ENCODE measurements around the gene LRP1.

Gene LRP1

GRCh38 chr12:57099047-57099714 lies 29.1 kb upstream of the LRP1 start:
- Mint-ChIP-seq H3K4me1 (ENCODE audit: low read depth in 2 of 2) (peaks cover 4 to 10% of the 10 kb centered on the region in 2 donors), H3K4me3 (no peak overlapping the region), H3K27me3 (no peaks in the 10 kb centered on the region), H3K27ac (peak overlapping the region; percentile 81 to 82), H3K9me3 (no peaks in the 10 kb centered on the region), H3K36me3 (ENCODE audit: insufficient read depth) (peaks cover 72% of the 10 kb centered on the region)
- DNase-seq (no peak), ATAC-seq (replicated peaks) (no peak)

- Mint-ChIP-seq H3K27ac (peak overlapping the region; percentile 81 to 83), H3K36me3 (ENCODE audit: insufficient read depth) (peaks cover 77% of the 10 kb centered on the region), H3K4me3 (no peak overlapping the region), H3K27me3 (no peaks in the 10 kb centered on the region), H3K9me3 (no peaks in the 10 kb centered on the region), H3K4me1 (ENCODE audit: low read depth in 2 of 2) (peaks cover 4 to 13% of the 10 kb centered on the region in 2 donors)
- ATAC-seq (replicated peaks) (no peak), DNase-seq (no peak)
These were observed 28.5 kb upstream of the LRP1 start for GRCh38 chr12:57099766-57100165.

- no peaks in the 10 kb centered on the region for H3K9me3 Mint-ChIP-seq
- DNase-seq (no peak), ATAC-seq (replicated peaks) (peak; percentile 78)
- peak overlapping the region in 1 of 2 donors; percentile 36 for H3K4me3 Mint-ChIP-seq
- H3K27ac Mint-ChIP-seq = peak overlapping the region; percentile 54 to 57
- H3K36me3 Mint-ChIP-seq (ENCODE audit: insufficient read depth) = peaks cover 77% of the 10 kb centered on the region
- no peaks in the 10 kb centered on the region for H3K27me3 Mint-ChIP-seq
- H3K4me1 Mint-ChIP-seq (ENCODE audit: low read depth in 2 of 2) = peaks cover 12 to 19% of the 10 kb centered on the region in 2 donors
These were observed 26.2 kb upstream of the LRP1 start for GRCh38 chr12:57101892-57102695.

- Mint-ChIP-seq H3K27ac (no peak overlapping the region), H3K4me1 (ENCODE audit: low read depth in 2 of 2) (peaks cover 26 to 29% of the 10 kb centered on the region in 2 donors), H3K36me3 (ENCODE audit: insufficient read depth) (peaks cover 71% of the 10 kb centered on the region), H3K27me3 (no peaks in the 10 kb centered on the region), H3K9me3 (no peaks in the 10 kb centered on the region), H3K4me3 (no peak overlapping the region)
- DNase-seq (no peak), ATAC-seq (replicated peaks) (no peak)
These were observed 24.4 kb upstream of the LRP1 start for GRCh38 chr12:57103856-57104255.

GRCh38 chr12:57104292-57104910 lies 23.9 kb upstream of the LRP1 start:
- Mint-ChIP-seq H3K36me3 (ENCODE audit: insufficient read depth) (peaks cover 65% of the 10 kb centered on the region), H3K9me3 (no peaks in the 10 kb centered on the region), H3K27ac (no peak overlapping the region), H3K27me3 (no peaks in the 10 kb centered on the region), H3K4me1 (ENCODE audit: low read depth in 2 of 2) (peaks cover 27 to 31% of the 10 kb centered on the region in 2 donors), H3K4me3 (no peak overlapping the region)
- DNase-seq (no peak), ATAC-seq (replicated peaks) (no peak)

GRCh38 chr12:57105011-57105753 lies 23.1 kb upstream of the LRP1 start:
- no peak for DNase-seq
- Mint-ChIP-seq H3K9me3 (no peaks in the 10 kb centered on the region), H3K4me3 (no peak overlapping the region), H3K4me1 (ENCODE audit: low read depth in 2 of 2) (peaks cover 33 to 39% of the 10 kb centered on the region in 2 donors), H3K27me3 (no peaks in the 10 kb centered on the region), H3K36me3 (ENCODE audit: insufficient read depth) (peaks cover 60% of the 10 kb centered on the region), H3K27ac (peak overlapping the region in 1 of 2 donors; percentile 87)
- ATAC-seq (replicated peaks) = no peak

GRCh38 chr12:57106021-57106708 lies 22.1 kb upstream of the LRP1 start:
- ATAC-seq (replicated peaks) (no peak), DNase-seq (no peak)
- Mint-ChIP-seq H3K27ac (peak overlapping the region in 1 of 2 donors; percentile 87), H3K36me3 (ENCODE audit: insufficient read depth) (peaks cover 65% of the 10 kb centered on the region), H3K4me1 (ENCODE audit: low read depth in 2 of 2) (peaks cover 34 to 35% of the 10 kb centered on the region in 2 donors), H3K4me3 (no peak overlapping the region), H3K27me3 (no peaks in the 10 kb centered on the region), H3K9me3 (no peaks in the 10 kb centered on the region)

GRCh38 chr12:57107456-57108155 lies 20.7 kb upstream of the LRP1 start:
- H3K4me1 Mint-ChIP-seq (ENCODE audit: low read depth in 2 of 2) = peaks cover 37 to 43% of the 10 kb centered on the region in 2 donors
- no peaks in the 10 kb centered on the region for H3K9me3 Mint-ChIP-seq
- DNase-seq (no peak), ATAC-seq (replicated peaks) (no peak)
- peak overlapping the region; percentile 34 to 84 for H3K4me3 Mint-ChIP-seq
- peaks cover 65% of the 10 kb centered on the region for H3K36me3 Mint-ChIP-seq (ENCODE audit: insufficient read depth)
- H3K27ac Mint-ChIP-seq = peak overlapping the region; percentile 87 to 91
- no peaks in the 10 kb centered on the region for H3K27me3 Mint-ChIP-seq

- peaks cover 39 to 45% of the 10 kb centered on the region in 2 donors for H3K4me1 Mint-ChIP-seq (ENCODE audit: low read depth in 2 of 2)
- H3K4me3 Mint-ChIP-seq = peak overlapping the region; percentile 84 to 88
- H3K9me3 Mint-ChIP-seq = no peaks in the 10 kb centered on the region
These were observed 18.8 kb upstream of the LRP1 start for GRCh38 chr12:57109207-57110103.

GRCh38 chr12:57110104-57111030 lies 17.9 kb upstream of the LRP1 start:
- peaks cover 43% of the 10 kb centered on the region for H3K36me3 Mint-ChIP-seq (ENCODE audit: insufficient read depth)
- peak; percentile 43 for ATAC-seq (replicated peaks)

More at GRCh38 chr12:57109207-57110103, 18.8 kb upstream of the LRP1 start:
- no peaks in the 10 kb centered on the region for H3K27me3 Mint-ChIP-seq
- H3K27ac Mint-ChIP-seq = peak overlapping the region; percentile 91 to 93
- DNase-seq = no peak
- ATAC-seq (replicated peaks) = no peak
- peaks cover 52% of the 10 kb centered on the region for H3K36me3 Mint-ChIP-seq (ENCODE audit: insufficient read depth)

More at GRCh38 chr12:57110104-57111030, 17.9 kb upstream of the LRP1 start:
- no peaks in the 10 kb centered on the region for H3K27me3 Mint-ChIP-seq
- peak overlapping the region; percentile 84 to 88 for H3K4me3 Mint-ChIP-seq
- H3K27ac Mint-ChIP-seq = peak overlapping the region; percentile 91 to 93
- peak; percentile 59 to 64 (median 61) for DNase-seq
- peaks cover 36 to 45% of the 10 kb centered on the region in 2 donors for H3K4me1 Mint-ChIP-seq (ENCODE audit: low read depth in 2 of 2)
- no peaks in the 10 kb centered on the region for H3K9me3 Mint-ChIP-seq

Data from effector memory CD8-positive, alpha-beta T cell (primary cell).